ENCODE data around the gene CPLX1. TPM values are rescaled to one million over a fixed set of nuclear protein-coding genes. Genes with fewer than 3 reads are reported as not detected.

CPLX1 gene
- total RNA-seq, 1 donor from 2014 or later: not detected

DNA sequence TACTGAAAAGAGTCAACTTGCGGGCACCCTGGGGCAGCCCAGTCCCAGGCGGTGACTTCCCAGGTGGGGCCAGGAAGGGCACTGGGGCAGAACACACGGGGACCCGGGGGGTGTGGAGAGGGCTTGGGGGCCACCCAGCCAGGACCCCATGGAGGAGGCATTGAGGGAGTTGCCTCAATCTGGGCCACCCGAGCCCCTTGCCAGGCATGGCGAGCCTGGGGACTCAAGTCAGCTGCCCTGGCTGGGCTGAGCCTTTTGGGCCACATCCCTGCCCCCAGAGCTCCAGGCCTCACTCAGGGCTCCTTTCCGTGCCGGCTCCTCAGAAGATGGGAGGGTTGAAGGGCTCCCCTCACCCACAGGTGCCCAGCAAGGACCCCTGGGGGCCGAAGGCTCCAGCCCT lies 6.6 kb upstream of the CPLX1 start:
- no peak for DNase-seq

DNA sequence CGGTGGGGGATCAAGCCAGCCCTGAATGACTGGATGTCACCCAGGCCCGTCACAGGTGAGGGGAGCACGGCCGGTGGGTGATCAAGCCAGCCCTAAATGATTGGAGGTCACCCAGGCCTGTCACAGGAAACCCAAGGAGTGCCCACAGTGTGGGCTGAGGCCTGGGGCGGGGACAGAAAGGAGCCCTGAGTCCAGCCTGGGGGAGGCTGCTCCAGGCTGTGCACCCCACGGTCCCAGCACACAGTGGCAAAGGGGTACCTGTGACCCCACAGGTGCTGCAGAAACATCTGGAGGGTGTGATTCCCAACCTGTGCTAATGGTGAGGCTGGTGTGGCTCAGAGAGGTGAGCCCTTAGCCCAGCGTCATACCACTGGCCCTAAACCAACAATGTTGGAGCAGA lies 6.2 kb upstream of the CPLX1 start:
- no peak for DNase-seq

DNA sequence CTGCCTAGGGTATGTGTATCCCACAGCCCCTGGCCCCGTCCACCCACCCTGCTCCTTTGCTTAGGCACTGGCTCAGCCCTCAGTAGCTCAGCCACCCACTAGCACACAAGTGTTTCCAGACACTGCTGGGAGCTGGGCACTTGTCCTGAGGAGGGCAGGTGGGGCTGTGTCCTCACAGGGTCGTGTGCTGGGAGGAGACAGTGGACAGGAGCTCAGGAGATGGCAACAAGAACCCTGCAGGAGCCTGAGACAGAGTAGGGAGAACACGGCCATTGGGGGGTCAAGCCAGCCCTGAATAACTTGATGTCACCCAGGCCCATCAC lies 5.5 kb upstream of the CPLX1 start:
- DNase-seq: no peak

DNA sequence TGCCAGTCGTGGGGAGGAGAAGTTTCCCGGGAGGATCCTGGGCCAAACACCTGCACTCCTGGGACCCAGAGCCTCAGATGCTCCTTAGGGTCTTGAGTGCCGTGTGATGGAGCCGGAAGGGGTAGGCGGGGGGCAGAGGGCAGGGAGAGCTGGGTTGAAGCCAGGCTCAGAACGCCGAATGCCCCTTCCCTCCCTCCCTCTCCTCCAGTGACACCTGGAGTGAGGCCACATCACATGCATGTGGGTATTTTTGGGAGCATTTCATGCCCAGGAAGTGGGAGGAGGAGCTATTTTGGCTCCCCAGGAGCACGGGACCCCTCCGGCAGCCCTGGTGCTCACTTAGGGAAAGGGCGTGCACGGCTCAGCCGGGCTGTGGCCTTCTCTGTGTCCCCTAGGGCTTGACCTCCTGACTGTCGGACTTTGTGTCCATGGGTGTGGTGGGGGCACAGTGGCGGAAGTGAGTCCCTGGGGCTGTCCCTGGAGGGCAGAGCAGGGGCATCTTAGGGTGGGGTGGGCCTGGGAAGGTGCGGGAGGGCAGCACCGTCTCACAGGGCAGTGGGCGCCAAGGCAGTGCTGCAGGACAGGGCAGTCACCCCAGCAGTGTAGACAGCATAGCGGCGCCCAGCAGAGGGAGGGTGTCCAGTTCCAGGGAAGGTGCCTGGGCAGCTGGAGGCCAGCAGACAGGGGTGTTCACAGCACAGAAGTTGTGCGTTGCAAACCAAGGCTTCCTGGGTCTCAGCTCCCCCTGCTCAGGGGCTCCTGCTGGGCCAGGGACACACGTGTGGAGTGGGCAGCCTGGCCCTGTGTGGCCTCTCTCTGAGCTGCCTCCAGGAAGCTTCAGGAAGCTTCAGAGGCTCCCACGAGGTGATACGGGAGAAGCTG lies 4.9 kb upstream of the CPLX1 start:
- no peak for DNase-seq

DNA sequence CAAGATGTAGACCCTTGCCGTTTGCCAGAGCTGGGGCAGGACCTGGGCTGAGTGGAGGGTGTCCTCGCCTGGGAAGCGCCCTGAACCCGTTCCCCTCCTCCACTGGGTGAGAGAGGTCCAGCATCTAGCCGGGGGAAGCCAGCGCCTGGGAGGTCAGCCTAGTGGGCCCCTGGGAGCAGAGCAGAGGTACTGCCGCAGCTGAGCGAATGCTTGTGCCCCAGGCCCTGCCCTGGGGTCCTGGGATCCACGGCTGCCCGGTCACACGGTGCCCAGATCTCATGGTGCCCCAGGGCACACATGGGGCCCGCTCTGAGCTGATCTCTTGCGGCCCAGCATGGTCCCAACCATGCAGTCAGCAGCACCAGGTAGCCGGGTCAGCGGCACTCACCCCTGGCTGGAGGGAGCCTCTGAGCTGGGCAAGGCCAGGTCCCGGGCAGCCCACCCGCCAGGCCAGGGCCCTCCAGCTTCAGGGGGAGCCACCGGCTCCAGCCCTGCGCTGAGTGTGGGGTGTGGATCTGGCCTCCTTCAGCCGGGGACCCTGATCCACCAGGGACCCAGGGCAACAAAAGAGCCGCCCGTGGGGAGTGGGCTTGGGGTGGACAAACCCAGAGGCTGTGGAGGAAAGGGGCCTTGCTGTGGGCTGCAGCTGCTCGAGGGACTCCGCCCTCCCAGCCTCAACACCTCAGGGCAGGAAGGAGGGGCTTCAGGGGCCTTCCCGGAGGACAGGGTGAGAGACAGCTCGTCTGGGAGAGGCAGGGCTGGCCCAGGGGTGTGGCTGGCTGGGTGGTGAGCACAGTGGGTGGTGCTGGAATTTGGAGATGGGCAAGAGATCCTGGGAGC lies 4.1 kb upstream of the CPLX1 start:
- no peak for DNase-seq

DNA sequence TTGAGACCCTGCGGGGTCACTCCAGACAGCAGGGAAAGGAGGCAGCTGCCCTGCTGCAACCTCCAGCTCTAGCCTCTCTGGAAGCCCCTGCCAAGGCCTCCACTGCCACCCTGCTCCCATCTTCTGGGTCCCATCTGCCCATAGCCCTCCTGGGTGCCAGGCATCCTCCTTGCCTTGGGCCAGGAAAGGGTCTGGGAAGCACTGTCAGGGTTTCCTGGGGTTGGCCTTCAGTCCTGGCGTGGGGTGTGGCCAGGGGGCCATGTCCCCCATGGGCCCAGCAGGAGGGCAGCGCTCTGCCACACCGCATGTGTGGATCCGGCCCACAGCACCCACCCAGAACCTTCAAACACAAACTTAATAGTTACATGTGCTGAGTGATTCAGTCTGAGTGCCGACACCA lies 3.4 kb upstream of the CPLX1 start:
- DNase-seq: no peak

DNA sequence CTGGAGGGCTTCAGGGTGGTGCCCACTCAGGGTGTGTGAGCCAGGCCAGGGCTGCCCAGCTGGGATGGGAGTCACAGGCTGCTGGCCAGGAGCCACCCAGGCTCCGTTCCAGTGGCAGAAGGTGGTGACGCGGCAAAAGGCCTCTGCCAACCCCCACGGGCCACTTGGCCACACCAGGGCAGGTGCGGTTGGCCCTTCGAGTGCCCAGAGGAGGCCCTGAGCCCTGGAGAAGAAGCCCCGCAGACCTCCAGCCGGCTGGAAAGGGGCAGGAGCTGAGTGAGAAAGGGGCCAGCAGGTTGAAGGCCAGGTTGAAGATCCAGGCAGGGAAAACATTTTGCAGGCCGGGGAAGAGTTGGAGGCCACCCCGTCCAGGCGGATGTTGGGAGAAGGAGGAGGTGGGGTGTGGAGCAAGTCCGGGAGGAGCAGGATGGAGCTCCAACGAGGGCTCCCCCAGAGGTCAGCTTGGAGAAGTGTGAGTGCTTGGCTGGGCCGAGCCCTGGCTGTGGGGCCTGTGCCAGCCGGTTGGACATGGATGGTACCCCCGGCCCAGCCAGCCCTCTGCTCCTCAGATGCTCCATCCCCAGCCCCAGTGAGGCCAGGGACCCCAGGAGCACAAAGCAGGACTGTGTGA lies 2.8 kb upstream of the CPLX1 start:
- no peak for DNase-seq

DNA sequence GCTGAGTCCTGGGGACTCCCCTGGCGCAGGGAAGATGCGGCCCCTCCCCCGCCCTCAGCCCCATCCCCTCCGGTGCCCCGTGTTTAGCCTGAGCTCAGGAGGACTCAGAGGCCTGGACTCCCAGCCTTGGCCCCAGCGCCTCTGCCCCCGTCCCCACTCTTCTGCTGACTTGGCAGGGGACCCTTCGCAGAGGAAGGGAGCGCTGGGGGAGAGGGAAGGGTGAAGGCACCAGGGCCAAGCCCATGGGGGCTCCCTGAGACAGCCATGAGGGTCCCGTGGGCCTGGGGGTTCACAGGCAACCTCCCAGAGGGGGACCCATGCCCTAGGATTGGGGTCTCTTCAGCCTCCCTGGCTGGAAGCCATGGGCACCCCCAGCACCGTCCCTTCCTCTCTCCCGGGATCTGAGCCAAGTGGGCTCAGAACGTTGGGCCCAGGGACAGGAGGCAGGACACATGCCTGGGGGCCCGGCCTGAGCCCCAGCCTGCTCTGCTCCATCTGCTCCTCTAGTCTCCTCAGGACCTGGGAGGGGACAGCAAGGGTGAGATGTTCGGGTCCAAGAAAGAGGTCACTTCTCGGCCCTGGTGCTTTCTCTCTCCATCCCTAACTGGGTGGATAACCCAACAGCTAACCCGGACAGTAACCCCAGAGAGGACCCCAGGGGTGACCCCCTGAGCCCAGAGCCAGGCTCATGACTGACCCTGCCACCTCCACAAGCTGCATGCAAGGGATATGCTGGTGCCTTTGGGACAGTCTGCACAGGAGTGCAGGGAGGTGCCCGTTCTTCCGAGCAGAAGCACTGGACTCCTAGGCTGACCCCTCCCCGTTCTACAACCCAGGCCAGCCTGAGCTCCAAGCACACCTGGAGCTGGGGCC lies 1.5 kb upstream of the CPLX1 start:
- no peak for DNase-seq

DNA sequence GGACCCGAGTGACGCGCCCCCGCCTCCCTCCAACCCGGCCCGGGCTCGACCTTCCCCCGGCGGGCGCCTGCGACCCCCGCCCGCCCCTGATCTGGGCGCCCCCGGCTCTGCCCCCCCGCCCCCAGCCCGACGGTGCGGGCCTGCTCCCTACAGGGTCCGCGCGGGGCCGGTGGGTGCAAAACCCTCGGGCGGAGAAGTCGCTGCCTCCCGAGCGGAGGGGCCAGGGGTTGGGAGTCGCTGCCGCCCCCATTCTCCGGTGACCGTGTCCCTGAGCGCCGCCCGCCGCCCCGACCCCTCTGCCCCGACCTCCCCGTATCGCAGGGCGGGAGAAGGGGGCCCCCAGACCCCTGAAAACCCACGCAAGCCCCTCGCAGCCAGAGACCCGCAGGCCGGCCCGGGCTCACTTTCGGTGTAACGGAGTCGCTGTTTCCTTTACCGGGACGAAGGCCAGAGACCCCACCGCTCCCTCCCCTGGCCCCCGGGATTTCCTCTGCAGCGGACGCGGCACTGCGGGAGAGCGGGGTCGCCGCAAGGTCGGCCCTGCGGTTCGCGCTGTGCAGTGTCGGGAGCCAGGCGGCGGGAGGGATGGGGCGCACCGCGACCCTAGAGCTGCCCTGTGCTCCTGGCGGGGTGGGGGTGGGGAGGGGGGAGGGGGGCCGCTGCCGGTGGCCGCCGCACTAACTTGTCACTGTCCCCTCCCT lies 729 bp upstream of the CPLX1 start:
- DNase-seq: no peak

DNA sequence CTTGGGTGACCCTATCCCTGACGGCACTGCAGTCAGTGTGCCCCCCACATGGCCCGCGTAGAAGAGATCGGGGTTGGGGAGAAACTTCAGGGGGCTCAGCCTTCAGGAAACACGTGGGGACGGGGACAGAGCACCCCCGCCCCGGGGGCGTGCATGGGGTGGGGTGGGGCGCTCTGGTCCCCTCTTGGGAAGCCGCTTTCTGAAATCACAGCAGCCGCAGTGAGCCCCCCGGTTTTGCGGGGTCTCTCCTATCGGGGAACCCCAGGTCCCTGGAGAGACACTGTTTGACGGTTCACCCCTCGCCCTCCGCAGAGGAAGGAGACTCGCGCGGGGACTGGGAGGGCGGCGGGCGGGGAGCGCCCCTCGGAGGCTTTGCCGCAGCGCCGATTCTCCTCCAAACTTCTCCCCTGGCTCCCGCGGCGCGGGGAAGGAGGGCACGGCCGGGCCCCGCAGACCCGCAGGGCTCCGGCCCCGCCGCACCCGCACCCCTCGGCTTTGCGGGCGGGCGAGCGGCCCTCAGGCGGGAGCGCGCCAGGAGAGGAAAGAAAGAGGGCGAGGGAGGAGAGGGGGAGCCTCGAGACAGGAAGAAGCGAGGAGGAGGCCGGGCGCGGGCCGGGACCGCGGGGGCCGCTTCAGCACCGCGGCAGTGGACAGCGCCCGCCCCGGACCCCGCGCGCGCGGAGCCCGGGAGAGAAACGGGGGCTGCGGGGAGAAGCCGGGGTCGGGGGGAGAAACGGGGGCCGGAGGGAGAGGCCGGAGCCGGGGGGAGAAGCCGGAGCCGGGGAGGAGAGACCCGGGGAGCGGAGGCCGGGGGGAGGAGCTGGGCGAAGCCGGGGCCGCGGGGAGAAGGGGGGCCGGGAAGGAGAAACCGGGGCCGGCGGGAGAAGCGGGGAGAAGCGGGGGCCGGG lies 612 bp downstream of the CPLX1 start:
- peak; percentile 65 for DNase-seq

DNA sequence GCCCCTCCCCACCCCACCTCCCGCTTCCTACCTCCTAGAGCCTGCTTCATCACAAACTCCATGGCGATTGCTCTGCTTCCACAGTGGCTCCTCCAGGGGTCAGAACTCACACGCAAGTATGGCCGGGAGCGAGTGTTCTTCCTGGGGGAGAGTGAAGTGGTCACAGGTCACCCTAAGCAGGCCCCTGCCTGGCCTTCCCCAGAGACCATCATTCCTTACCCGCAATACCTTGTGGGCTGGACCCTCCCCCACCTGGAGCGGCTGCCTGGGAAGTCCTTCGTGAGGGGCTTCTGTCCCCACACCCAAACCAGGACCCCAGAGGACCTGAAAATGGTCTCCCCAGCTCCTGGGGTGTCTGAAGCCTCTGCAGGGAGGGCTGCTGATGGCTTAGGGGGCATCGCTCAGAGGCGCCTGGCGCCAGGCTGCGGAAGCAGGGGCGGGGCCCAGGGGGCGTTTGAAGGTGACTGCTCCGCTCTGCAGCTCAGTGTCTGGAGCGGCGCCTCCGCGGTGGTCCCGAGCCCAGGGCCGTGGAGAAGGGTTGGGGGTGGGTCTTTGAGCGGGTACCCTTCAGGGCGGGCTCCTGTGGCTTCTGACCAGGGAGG lies 1.4 kb downstream of the CPLX1 start:
- no peak for DNase-seq

DNA sequence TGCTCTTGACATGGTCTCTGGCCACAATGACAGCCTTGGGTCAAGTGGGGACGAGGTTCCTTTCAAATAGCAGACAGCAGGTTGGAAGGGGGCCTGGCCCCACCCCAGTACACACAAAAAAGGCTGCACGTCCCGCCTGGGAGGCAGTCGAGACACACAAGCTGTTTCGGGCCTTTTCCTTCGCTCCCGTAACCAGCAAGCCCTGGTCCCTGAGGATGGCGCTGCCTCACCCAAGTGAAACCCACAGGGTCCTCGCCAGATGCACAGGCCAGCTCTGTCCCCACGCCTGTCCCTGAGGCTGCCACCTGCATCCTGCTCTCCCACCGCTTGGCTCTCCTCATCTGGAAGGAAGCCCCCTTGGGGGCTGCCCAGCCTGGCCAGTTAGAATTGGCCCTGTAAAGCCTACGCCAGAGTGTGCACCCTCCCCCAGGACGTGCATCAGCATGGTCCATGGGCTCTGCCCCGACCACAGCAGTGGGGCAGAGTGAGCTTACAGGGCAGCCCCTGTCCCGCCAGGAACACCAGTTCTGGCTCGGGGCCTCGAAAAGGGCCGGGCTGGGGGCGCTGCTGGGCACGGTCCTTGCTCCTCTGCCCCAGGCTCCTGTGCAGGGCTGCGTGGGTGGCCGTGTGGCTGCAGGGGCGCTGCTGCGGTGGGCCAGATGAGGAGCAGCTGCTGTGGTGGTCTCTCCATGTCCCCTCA lies 2.0 kb downstream of the CPLX1 start:
- DNase-seq: no peak

DNA sequence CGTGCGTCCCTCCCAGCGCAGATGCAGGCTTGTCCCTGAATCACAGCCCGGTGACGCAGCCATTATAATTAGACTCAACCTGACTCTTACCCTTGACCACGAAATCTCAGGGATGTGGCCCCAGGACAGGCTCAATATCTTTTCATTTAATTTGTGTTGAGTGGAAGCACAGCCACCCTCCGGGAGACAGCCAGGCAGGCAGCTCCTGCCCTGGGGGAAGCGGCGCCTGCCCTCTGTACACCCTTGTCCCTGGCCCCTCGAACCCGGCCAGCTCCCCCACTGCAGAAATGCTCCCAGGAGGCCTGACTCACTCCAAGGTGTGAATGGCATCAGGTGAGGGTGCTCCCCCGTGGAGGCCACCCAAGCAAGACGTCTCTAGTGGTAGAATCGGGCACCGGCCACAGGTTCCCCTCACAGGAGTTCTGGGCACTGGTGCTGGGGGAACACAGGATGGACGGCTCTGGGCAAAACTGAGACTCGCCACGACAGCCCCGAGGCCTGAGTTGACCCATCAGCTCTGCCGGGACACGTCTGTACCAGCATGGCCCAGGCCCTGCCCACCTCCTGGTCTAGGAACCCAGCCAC lies 2.7 kb downstream of the CPLX1 start:
- no peak for DNase-seq

DNA sequence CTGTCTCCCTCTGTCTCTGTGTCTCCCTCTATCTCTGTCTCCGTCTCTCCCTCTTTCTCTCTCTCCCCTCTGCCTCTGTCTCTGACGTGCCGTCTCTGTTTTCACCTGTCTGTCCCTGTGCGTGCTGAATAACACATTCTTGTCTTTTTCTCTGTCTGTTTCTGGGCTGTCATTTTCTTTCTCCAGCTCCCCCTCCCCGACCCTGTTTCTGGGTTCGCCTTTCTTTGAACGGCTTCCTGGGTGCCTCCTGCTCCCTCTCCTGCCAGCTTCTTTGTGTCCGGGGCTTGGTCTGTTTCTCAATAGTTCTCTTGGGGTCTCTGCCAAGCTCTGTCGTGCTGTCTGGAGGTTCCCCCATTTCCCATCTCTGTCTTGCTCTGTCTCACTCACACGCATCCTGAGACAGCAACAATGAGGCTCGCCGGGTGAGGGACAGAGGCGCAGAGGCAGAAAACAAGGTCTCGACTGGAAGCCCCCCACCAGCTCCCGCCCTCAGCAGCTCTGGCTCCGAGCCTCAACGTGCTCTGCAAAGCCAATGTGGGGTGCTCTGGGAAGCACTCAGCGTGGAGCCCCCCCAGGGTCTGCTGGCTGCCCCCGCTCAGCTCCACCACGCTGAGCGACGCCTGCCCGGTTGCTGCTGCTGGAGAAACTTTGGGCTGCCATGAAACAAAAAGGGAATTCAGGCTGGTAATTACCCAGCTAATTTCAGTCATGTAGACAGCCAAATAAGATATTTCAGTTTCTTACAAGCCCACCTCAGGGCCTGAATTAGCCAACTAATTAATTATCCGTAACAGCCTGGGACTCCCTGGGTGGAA lies 3.4 kb downstream of the CPLX1 start:
- no peak for DNase-seq

DNA sequence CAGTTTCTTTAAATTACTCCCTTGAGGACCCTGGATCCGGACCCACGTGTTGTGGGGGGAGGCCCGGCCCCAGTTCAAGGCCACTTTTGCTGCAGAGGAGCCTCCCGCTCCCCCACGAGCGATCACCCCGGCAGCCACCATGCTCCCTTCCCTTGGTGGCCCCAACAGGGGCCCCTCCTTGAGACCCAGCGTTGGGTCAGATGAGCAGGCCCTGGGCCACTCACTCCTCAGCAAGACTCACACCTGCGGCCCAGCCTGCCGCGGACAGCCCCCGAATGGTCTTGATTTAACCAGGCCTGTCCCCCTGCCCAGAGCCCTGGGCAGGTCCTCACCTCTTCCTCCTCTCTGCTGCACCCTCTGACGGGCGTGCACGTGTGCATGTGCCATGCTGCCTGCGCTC lies 4.3 kb downstream of the CPLX1 start:
- DNase-seq: no peak

DNA sequence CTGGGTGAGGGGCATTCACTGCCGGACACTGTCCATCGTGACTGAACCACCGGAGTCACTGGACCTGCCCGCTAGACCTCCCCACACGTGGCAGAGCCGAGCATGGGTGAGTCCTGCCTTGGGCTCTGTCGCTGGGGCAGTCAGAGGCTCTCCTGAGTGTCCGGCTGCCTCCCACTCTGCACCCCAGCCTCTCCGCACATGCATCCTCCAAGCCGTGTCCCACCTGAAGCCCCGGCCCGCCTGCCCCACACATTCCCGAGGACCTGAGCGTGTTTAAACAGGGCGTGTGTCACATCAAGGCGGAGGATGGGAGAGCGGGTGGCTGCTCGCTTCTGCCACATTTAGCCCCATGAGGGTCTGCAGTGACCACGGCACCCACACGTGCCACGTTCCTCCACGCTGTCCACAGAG lies 4.7 kb downstream of the CPLX1 start:
- DNase-seq: no peak

DNA sequence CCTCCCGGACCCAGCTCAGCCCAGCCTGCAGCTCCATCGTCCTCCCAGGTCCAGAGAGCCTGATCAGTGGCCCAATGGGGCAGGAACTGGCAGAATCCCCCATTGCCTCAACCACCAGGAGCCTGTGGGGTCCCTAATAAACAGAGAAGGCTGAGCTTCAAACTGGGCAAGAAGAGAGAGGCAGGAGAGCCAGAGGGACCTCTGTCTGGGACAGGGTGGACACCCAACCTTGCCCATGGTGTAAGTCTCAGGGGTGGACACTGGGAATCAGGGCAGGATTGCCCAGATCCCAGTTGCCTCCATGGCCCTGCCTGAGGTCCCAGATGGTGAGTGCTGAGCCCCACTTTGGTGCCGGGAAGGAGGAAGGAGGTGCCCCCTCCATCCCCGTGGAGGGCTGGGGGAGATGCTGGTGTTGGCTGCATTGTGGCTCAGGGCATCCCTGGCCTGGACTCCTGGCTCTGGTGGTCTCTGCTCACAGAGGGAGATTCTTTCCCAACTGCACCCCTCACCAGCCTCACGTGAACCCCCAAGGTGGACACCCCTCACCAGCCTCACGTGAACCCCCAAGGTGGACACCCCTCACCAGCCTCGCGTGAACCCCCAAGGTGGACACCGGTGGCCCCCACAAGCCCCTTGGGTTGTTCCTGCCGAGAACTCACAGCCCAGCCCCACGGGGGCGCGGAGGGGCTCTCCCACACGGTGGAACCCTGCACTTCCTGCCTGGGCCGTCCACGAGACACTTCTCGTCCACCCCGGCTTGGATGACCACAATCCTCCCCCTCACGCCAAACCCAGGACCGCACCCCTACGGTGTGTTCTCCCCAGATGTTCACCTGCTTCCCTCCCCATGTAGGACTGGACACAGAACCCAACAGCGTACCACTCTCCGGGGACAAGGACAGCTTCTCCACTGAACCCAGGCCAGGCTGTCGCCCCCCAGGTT lies 5.4 kb downstream of the CPLX1 start:
- DNase-seq: no peak
